Fibroblast of pulmonary artery (primary cell): Measurements from ENCODE around the gene FOXD4.
"Not testable (repeated sequence)": the region's sequence is repeated elsewhere in the genome, so short reads cannot be mapped to it uniquely, and the experiment has no call there.

ENCODE experiments used
- DNase-seq: peaks from one replicate; pipeline ENCODE4 v3.0.0-alpha.2; 2010; ENCODE audit warnings: low read depth
- H3K4me3 ChIP-seq: replicated peaks from 2 replicates; pipeline ENCODE4 v1.5.1; 2011; ENCODE audit warnings: low read depth, mild to moderate bottlenecking, control low read depth, low read length, moderate library complexity

Gene FOXD4

GRCh38 chr9:98775-99174, 19.4 kb downstream of the FOXD4 start:
- not testable (repeated sequence) for H3K4me3 ChIP-seq, DNase-seq

- not testable (repeated sequence) for H3K4me3 ChIP-seq, DNase-seq
These were observed 23.2 kb downstream of the FOXD4 start for GRCh38 chr9:94992-95391.

- not testable (repeated sequence) for DNase-seq, H3K4me3 ChIP-seq
These were observed 23.9 kb downstream of the FOXD4 start for GRCh38 chr9:94323-94722.

GRCh38 chr9:93909-94308, 24.3 kb downstream of the FOXD4 start:
- DNase-seq, H3K4me3 ChIP-seq: not testable (repeated sequence)

GRCh38 chr9:90851-91250, 27.4 kb downstream of the FOXD4 start:
- not testable (repeated sequence) for DNase-seq, H3K4me3 ChIP-seq

- not testable (repeated sequence) for DNase-seq, H3K4me3 ChIP-seq
These were observed 29.7 kb downstream of the FOXD4 start for GRCh38 chr9:88396-89037.

- DNase-seq, H3K4me3 ChIP-seq: not testable (repeated sequence)
These were observed 30.4 kb downstream of the FOXD4 start for GRCh38 chr9:87860-88259.

- DNase-seq, H3K4me3 ChIP-seq: not testable (repeated sequence)
These were observed 31.1 kb downstream of the FOXD4 start for GRCh38 chr9:87105-87504.

GRCh38 chr9:86697-87096, 31.5 kb downstream of the FOXD4 start:
- DNase-seq, H3K4me3 ChIP-seq: not testable (repeated sequence)

- H3K4me3 ChIP-seq, DNase-seq: not testable (repeated sequence)
These were observed 35.1 kb downstream of the FOXD4 start for GRCh38 chr9:82932-83689.

GRCh38 chr9:78333-78732, 39.9 kb downstream of the FOXD4 start:
- not testable (repeated sequence) for DNase-seq

GRCh38 chr9:76389-76788, 41.8 kb downstream of the FOXD4 start:
- not testable (repeated sequence) for H3K4me3 ChIP-seq, DNase-seq

More at GRCh38 chr9:78333-78732, 39.9 kb downstream of the FOXD4 start:
- H3K4me3 ChIP-seq = not testable (repeated sequence)

GRCh38 chr9:73900-74525, 44.2 kb downstream of the FOXD4 start:
- H3K4me3 ChIP-seq = not testable (repeated sequence)

GRCh38 chr9:73076-73899, 44.9 kb downstream of the FOXD4 start:
- peak; percentile 9 for DNase-seq
- H3K4me3 ChIP-seq = peak overlapping the region; percentile 14

More at GRCh38 chr9:73900-74525, 44.2 kb downstream of the FOXD4 start:
- DNase-seq = not testable (repeated sequence)
